Transverse colon (tissue), 4 donors: Measurements from ENCODE around the gene CHCHD4. TPM values are rescaled to one million over a fixed set of nuclear protein-coding genes. Genes with fewer than 3 reads are reported as not detected.

Experiments
- total RNA-seq, 4 donors: library from RNA; depleted of rRNA; stranded (reverse); fragments of >200 nt; gene quantifications; one replicate each; pipeline ENCODE4 v1.1.0, GENCODE V29; 2016

Gene CHCHD4
- total RNA-seq, 4 donors from 2014 or later, result 0.80 to 22.1 (median 13.5) TPM

Other genes starting within 250 kb of the CHCHD4 start
- gene WNT7A, start 244.8 kb downstream of the CHCHD4 start, total RNA-seq, result not detected
- gene TMEM43, start 182 bp upstream of the CHCHD4 start, total RNA-seq, result 100 to 1,000 TPM in 1 of 4 donors, 10 to 100 TPM in 3; 30.8 to 128 (median 48.5) TPM
- gene XPC, start 53.7 kb upstream of the CHCHD4 start, total RNA-seq, result 100 to 1,000 TPM in 1 of 4 donors, 10 to 100 TPM in 3; 30.7 to 287 (median 46.6) TPM
- gene LSM3, start 53.9 kb upstream of the CHCHD4 start, total RNA-seq, result 1 to 10 TPM; 5.6 to 9.6 (median 8.0) TPM